ENCODE results near the gene PTCD2.

PTCD2 gene

GRCh38 chr5:72368271-72368670 is 48.1 kb downstream of the PTCD2 start:
- no peak overlapping the region for H3K4me3 ChIP-seq (ENCODE audit: low read length)
- H3K9ac ChIP-seq (ENCODE audit: low read length) = no peak overlapping the region
- H3K27me3 ChIP-seq (replicated peaks; ENCODE audit: control insufficient read depth, insufficient read depth, low read length) = no peaks in the 10 kb centered on the region
- H3K4me1 ChIP-seq (ENCODE audit: control insufficient read depth, insufficient read depth, low read length) = peaks cover 18% of the 10 kb centered on the region
- no peaks in the 10 kb centered on the region for H3K36me3 ChIP-seq (ENCODE audit: control insufficient read depth, insufficient read depth, low read length, severe bottlenecking)
- DNase-seq (ENCODE audit: low read depth) = no peak
- no peaks in the 10 kb centered on the region for H3K9me3 ChIP-seq (ENCODE audit: control insufficient read depth, low read length)

- Histone ChIP-seq H3K36me3 (ENCODE audit: control insufficient read depth, insufficient read depth, low read length, severe bottlenecking) (no peaks in the 10 kb centered on the region), H3K4me1 (ENCODE audit: control insufficient read depth, insufficient read depth, low read length) (peaks cover 9% of the 10 kb centered on the region), H3K4me3 (ENCODE audit: low read length) (no peak overlapping the region), H3K9ac (ENCODE audit: low read length) (no peak overlapping the region), H3K9me3 (ENCODE audit: control insufficient read depth, low read length) (no peaks in the 10 kb centered on the region), H3K27me3 (replicated peaks; ENCODE audit: control insufficient read depth, insufficient read depth, low read length) (no peaks in the 10 kb centered on the region)
- no peak for DNase-seq (ENCODE audit: low read depth)
Measured at GRCh38 chr5:72369301-72369700, 49.1 kb downstream of the PTCD2 start.

GRCh38 chr5:72369711-72370110 is 49.5 kb downstream of the PTCD2 start:
- Histone ChIP-seq H3K27me3 (replicated peaks; ENCODE audit: control insufficient read depth, insufficient read depth, low read length) (no peaks in the 10 kb centered on the region), H3K4me1 (ENCODE audit: control insufficient read depth, insufficient read depth, low read length) (peaks cover 9% of the 10 kb centered on the region), H3K36me3 (ENCODE audit: control insufficient read depth, insufficient read depth, low read length, severe bottlenecking) (no peaks in the 10 kb centered on the region), H3K9me3 (ENCODE audit: control insufficient read depth, low read length) (peaks cover 3% of the 10 kb centered on the region), H3K4me3 (ENCODE audit: low read length) (no peak overlapping the region), H3K9ac (ENCODE audit: low read length) (no peak overlapping the region)
- DNase-seq (ENCODE audit: low read depth) = no peak

GRCh38 chr5:72372331-72372730 is 52.2 kb downstream of the PTCD2 start:
- no peak for DNase-seq (ENCODE audit: low read depth)
- no peaks in the 10 kb centered on the region for H3K36me3 ChIP-seq (ENCODE audit: control insufficient read depth, insufficient read depth, low read length, severe bottlenecking)
- H3K4me3 ChIP-seq (ENCODE audit: low read length) = no peak overlapping the region
- H3K9ac ChIP-seq (ENCODE audit: low read length) = no peak overlapping the region
- peaks cover 2% of the 10 kb centered on the region for H3K4me1 ChIP-seq (ENCODE audit: control insufficient read depth, insufficient read depth, low read length)
- peaks cover 4% of the 10 kb centered on the region for H3K9me3 ChIP-seq (ENCODE audit: control insufficient read depth, low read length)
- no peaks in the 10 kb centered on the region for H3K27me3 ChIP-seq (replicated peaks; ENCODE audit: control insufficient read depth, insufficient read depth, low read length)

- no peak for DNase-seq (ENCODE audit: low read depth)
- Histone ChIP-seq H3K27me3 (replicated peaks; ENCODE audit: control insufficient read depth, insufficient read depth, low read length) (no peaks in the 10 kb centered on the region), H3K4me1 (ENCODE audit: control insufficient read depth, insufficient read depth, low read length) (peaks cover 8% of the 10 kb centered on the region), H3K9ac (ENCODE audit: low read length) (no peak overlapping the region), H3K36me3 (ENCODE audit: control insufficient read depth, insufficient read depth, low read length, severe bottlenecking) (no peaks in the 10 kb centered on the region), H3K4me3 (ENCODE audit: low read length) (no peak overlapping the region), H3K9me3 (ENCODE audit: control insufficient read depth, low read length) (peaks cover 4% of the 10 kb centered on the region)
Measured at GRCh38 chr5:72372923-72373322, 52.8 kb downstream of the PTCD2 start.

- Histone ChIP-seq H3K27me3 (replicated peaks; ENCODE audit: control insufficient read depth, insufficient read depth, low read length) (no peaks in the 10 kb centered on the region), H3K4me1 (ENCODE audit: control insufficient read depth, insufficient read depth, low read length) (peaks cover 27% of the 10 kb centered on the region), H3K36me3 (ENCODE audit: control insufficient read depth, insufficient read depth, low read length, severe bottlenecking) (no peaks in the 10 kb centered on the region), H3K9ac (ENCODE audit: low read length) (no peak overlapping the region), H3K4me3 (ENCODE audit: low read length) (no peak overlapping the region), H3K9me3 (ENCODE audit: control insufficient read depth, low read length) (peaks cover 4% of the 10 kb centered on the region)
- DNase-seq (ENCODE audit: low read depth) = no peak
Measured at GRCh38 chr5:72374844-72375243, 54.7 kb downstream of the PTCD2 start.

GRCh38 chr5:72376381-72376780 is 56.2 kb downstream of the PTCD2 start:
- H3K4me3 ChIP-seq (ENCODE audit: low read length) = no peak overlapping the region
- DNase-seq (ENCODE audit: low read depth) = no peak
- H3K4me1 ChIP-seq (ENCODE audit: control insufficient read depth, insufficient read depth, low read length) = peaks cover 38% of the 10 kb centered on the region
- H3K36me3 ChIP-seq (ENCODE audit: control insufficient read depth, insufficient read depth, low read length, severe bottlenecking) = no peaks in the 10 kb centered on the region
- peaks cover 4% of the 10 kb centered on the region for H3K9me3 ChIP-seq (ENCODE audit: control insufficient read depth, low read length)
- H3K9ac ChIP-seq (ENCODE audit: low read length) = no peak overlapping the region
- no peaks in the 10 kb centered on the region for H3K27me3 ChIP-seq (replicated peaks; ENCODE audit: control insufficient read depth, insufficient read depth, low read length)

GRCh38 chr5:72377910-72378638 is 57.9 kb downstream of the PTCD2 start:
- Histone ChIP-seq H3K4me1 (ENCODE audit: control insufficient read depth, insufficient read depth, low read length) (peaks cover 43% of the 10 kb centered on the region), H3K36me3 (ENCODE audit: control insufficient read depth, insufficient read depth, low read length, severe bottlenecking) (no peaks in the 10 kb centered on the region), H3K27me3 (replicated peaks; ENCODE audit: control insufficient read depth, insufficient read depth, low read length) (no peaks in the 10 kb centered on the region), H3K9me3 (ENCODE audit: control insufficient read depth, low read length) (peaks cover 4% of the 10 kb centered on the region), H3K4me3 (ENCODE audit: low read length) (peak overlapping the region; percentile 72), H3K9ac (ENCODE audit: low read length) (peak overlapping the region; percentile 64)
- DNase-seq (ENCODE audit: low read depth) = peak; percentile 70

- peak; percentile 88 for DNase-seq (ENCODE audit: low read depth)
- no peaks in the 10 kb centered on the region for H3K27me3 ChIP-seq (replicated peaks; ENCODE audit: control insufficient read depth, insufficient read depth, low read length)
- peak overlapping the region; percentile 72 for H3K4me3 ChIP-seq (ENCODE audit: low read length)
- H3K4me1 ChIP-seq (ENCODE audit: control insufficient read depth, insufficient read depth, low read length) = peaks cover 50% of the 10 kb centered on the region
- H3K36me3 ChIP-seq (ENCODE audit: control insufficient read depth, insufficient read depth, low read length, severe bottlenecking) = no peaks in the 10 kb centered on the region
- H3K9ac ChIP-seq (ENCODE audit: low read length) = peak overlapping the region; percentile 64
- peaks cover 4% of the 10 kb centered on the region for H3K9me3 ChIP-seq (ENCODE audit: control insufficient read depth, low read length)
Measured at GRCh38 chr5:72378639-72379289, 58.6 kb downstream of the PTCD2 start.

GRCh38 chr5:72379936-72380335 is 59.8 kb downstream of the PTCD2 start:
- Histone ChIP-seq H3K4me3 (ENCODE audit: low read length) (no peak overlapping the region), H3K4me1 (ENCODE audit: control insufficient read depth, insufficient read depth, low read length) (peaks cover 57% of the 10 kb centered on the region), H3K9ac (ENCODE audit: low read length) (no peak overlapping the region), H3K27me3 (replicated peaks; ENCODE audit: control insufficient read depth, insufficient read depth, low read length) (no peaks in the 10 kb centered on the region), H3K9me3 (ENCODE audit: control insufficient read depth, low read length) (no peaks in the 10 kb centered on the region), H3K36me3 (ENCODE audit: control insufficient read depth, insufficient read depth, low read length, severe bottlenecking) (no peaks in the 10 kb centered on the region)
- DNase-seq (ENCODE audit: low read depth) = peak; percentile 68

- no peaks in the 10 kb centered on the region for H3K9me3 ChIP-seq (ENCODE audit: control insufficient read depth, low read length)
- DNase-seq (ENCODE audit: low read depth) = no peak
Measured at GRCh38 chr5:72380492-72381274, 60.5 kb downstream of the PTCD2 start.

More at GRCh38 chr5:72380492-72381274, 60.5 kb downstream of the PTCD2 start:
- Histone ChIP-seq H3K36me3 (ENCODE audit: control insufficient read depth, insufficient read depth, low read length, severe bottlenecking) (no peaks in the 10 kb centered on the region), H3K4me1 (ENCODE audit: control insufficient read depth, insufficient read depth, low read length) (peaks cover 57% of the 10 kb centered on the region), H3K9ac (ENCODE audit: low read length) (no peak overlapping the region), H3K4me3 (ENCODE audit: low read length) (no peak overlapping the region), H3K27me3 (replicated peaks; ENCODE audit: control insufficient read depth, insufficient read depth, low read length) (no peaks in the 10 kb centered on the region)

Measured in adipocyte (in vitro differentiated cells).